ENCODE results near the gene OSBPL3.

OSBPL3 gene

GRCh38 chr7:24917510-24918239, 62.3 kb downstream of the OSBPL3 start:
- TF ChIP-seq, protein P1, sequence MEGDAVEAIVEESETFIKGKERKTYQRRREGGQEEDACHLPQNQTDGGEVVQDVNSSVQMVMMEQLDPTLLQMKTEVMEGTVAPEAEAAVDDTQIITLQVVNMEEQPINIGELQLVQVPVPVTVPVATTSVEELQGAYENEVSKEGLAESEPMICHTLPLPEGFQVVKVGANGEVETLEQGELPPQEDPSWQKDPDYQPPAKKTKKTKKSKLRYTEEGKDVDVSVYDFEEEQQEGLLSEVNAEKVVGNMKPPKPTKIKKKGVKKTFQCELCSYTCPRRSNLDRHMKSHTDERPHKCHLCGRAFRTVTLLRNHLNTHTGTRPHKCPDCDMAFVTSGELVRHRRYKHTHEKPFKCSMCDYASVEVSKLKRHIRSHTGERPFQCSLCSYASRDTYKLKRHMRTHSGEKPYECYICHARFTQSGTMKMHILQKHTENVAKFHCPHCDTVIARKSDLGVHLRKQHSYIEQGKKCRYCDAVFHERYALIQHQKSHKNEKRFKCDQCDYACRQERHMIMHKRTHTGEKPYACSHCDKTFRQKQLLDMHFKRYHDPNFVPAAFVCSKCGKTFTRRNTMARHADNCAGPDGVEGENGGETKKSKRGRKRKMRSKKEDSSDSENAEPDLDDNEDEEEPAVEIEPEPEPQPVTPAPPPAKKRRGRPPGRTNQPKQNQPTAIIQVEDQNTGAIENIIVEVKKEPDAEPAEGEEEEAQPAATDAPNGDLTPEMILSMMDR (IDR thresholded peaks at IDR 0.05; ENCODE audit: insufficient read depth, low read depth, low read length, missing control alignments) = no peak
- H3K4me3 ChIP-seq (ENCODE audit: low read depth, low read length) = peak overlapping the region; percentile 11; the same call in 1 of the 2 replicates
- peak; percentile 73 for DNase-seq (ENCODE audit: low read depth)

DNA sequence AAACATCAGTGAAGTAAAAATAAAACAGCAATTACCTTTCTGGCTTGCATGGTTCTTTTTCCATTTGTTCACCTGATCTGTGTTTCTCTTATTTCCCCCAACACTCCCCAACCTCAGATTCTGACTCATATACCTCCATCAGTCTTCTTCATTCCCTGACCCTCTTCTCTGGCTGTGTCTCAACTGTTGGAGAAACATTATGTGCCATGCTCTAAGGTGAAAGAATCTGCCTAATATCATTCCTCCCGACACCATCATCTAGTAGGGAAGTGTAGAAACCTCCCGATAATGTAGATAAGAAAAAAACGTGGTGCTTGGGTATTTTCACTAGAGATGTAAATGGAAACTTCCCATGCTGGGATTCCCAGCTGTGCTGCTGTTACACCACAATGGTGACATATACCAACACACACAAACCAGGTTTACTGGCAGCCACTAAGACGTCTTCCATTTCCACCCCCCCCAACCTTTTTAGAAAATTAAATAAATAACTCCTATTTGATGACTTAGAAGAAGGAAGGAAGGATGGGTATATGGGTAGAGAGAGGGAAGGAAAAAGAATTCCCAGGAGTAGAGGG, 63.4 kb downstream of the OSBPL3 start:
- DNase-seq (ENCODE audit: low read depth) = no peak
- TF ChIP-seq, protein P1 (IDR thresholded peaks at IDR 0.05; ENCODE audit: insufficient read depth, low read depth, low read length, missing control alignments) = no peak
- no peak overlapping the region for H3K4me3 ChIP-seq (ENCODE audit: low read depth, low read length)

DNA sequence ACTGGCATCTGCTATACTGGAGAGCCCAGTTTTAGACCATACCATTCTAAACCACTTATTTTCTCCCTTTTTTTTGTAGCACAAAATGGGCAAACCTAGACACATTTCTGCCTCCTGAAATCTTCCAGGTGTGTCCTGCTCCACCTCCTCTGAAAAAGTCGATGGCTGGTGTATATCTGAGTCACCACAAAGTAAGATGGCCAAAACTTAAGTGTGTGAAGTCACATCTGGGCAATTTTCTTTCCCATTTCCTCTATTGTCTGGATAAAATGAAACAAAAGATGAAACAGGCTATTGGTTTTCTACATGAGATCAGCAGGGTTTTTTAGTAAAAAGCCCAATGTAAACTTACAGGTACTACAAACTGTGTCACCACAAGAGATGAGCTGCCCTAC, 65.5 kb downstream of the OSBPL3 start:
- DNase-seq (ENCODE audit: low read depth) = peak; percentile 49
- TF ChIP-seq, protein P1 (IDR thresholded peaks at IDR 0.05; ENCODE audit: insufficient read depth, low read depth, low read length, missing control alignments) = no peak
- H3K4me3 ChIP-seq (ENCODE audit: low read depth, low read length) = no peak overlapping the region

DNA sequence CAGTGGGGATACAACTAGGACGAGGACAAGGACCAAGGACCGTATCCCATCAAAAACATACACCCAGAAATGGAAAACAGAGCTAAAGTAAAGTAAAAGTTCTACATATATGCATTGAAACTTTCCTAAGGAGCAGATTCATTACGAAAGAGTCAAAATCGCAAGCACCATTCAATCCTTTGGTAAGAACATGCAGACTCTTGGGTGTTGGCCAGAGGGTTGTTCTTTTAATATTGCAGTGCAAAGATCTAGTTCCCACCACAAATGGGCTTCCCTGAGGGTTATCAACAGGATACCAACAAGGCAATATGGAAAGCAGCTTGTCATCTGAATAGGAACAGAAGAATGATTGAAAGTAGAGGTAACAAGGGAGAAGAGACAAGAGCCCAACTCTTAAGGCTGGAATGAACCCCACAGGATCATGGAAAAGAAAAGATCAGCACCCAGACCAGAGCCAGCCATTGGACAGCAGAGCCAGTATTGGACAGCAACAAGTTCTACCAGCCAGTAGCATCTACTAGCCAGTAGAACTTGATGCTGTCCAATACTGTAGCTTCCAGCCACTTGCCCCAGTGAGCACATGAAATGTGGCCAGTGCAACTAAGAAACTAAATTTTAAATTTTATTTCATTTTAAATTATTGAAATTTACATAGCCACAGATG, 66.0 kb downstream of the OSBPL3 start:
- TF ChIP-seq, protein P1 (IDR thresholded peaks at IDR 0.05; ENCODE audit: insufficient read depth, low read depth, low read length, missing control alignments) = no peak
- no peak overlapping the region for H3K4me3 ChIP-seq (ENCODE audit: low read depth, low read length)
- DNase-seq (ENCODE audit: low read depth) = no peak

- no peak for DNase-seq (ENCODE audit: low read depth)
- TF ChIP-seq, protein P1 (IDR thresholded peaks at IDR 0.05; ENCODE audit: insufficient read depth, low read depth, low read length, missing control alignments) = no peak
- H3K4me3 ChIP-seq (ENCODE audit: low read depth, low read length) = no peak overlapping the region
These were observed 67.0 kb downstream of the OSBPL3 start for GRCh38 chr7:24912874-24913514.

DNA sequence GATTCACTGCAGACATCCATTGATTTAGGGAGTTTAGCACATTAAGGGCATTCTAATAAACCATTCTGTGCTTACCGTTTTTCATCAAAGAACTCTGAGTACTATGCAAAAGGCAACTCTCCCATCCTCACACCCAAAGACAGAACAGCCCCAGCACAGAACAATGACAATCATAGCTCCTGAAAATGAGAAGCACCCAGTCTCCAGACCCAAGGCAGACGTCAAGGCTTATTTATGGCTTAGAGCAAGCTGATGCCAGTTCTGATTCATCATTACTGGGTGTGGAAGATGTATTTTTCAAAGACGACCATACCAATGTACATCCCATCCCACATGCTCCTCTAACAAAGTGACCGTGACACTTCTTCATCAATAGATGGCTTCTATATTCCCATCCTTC, 67.6 kb downstream of the OSBPL3 start:
- H3K4me3 ChIP-seq (ENCODE audit: low read depth, low read length) = no peak overlapping the region
- no peak for DNase-seq (ENCODE audit: low read depth)
- TF ChIP-seq, protein P1 (IDR thresholded peaks at IDR 0.05; ENCODE audit: insufficient read depth, low read depth, low read length, missing control alignments) = no peak
